Measurements from ENCODE around the gene PIK3C2B.

The PIK3C2B gene

DNA sequence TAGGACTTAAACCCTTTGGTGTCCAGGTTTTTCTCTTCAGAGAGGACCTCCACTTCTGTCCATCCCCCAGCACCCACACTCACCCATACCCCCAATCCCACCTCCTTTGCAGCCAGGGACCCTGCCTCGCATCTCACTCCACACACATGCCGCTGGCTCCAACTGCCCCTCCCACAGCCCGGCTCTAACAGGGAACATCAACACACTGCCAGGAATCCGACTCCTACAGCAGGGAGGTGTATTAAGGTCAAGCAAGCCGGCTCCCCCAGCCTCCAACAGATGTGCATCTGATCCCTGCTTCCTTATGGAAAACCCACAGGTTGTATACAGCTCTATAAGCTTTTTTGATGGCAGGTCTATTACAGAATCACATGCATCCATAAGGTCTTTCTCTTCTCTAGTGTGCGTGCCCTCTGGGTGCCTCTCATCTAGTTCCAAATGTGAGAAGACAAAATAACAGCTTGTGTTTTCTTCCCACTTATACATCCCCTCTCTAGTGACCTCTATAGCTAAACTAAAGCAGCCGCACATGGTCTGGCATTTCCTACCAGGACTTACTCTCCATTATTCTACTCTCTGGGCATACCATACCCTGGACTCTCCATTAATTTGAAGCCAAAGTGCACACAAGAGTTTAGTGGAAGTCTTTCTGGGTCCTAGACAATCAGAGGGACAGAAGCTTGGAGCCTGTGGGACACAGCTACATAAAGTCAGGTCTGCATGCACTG lies 16.3 kb downstream of the PIK3C2B start:
- no peak overlapping the region for H3K4me3 ChIP-seq (replicated peaks; ENCODE audit: low read depth, low read length)
- no peak for TF ChIP-seq CTCF (IDR thresholded peaks at IDR 0.05; ENCODE audit: low read depth, low read length, missing control alignments)
- DNase-seq (ENCODE audit: extremely low read depth, low read depth), result no peak

- H3K4me3 ChIP-seq (replicated peaks; ENCODE audit: low read depth, low read length), result no peak overlapping the region
- no peak for TF ChIP-seq CTCF (IDR thresholded peaks at IDR 0.05; ENCODE audit: low read depth, low read length, missing control alignments)
- no peak for DNase-seq (ENCODE audit: extremely low read depth, low read depth)
These were observed 17.4 kb downstream of the PIK3C2B start for GRCh38 chr1:204477036-204477740.

GRCh38 chr1:204476563-204476962 lies 18.0 kb downstream of the PIK3C2B start:
- no peak overlapping the region for H3K4me3 ChIP-seq (replicated peaks; ENCODE audit: low read depth, low read length)
- TF ChIP-seq CTCF (IDR thresholded peaks at IDR 0.05; ENCODE audit: low read depth, low read length, missing control alignments), result no peak
- DNase-seq (ENCODE audit: extremely low read depth, low read depth), result no peak

DNA sequence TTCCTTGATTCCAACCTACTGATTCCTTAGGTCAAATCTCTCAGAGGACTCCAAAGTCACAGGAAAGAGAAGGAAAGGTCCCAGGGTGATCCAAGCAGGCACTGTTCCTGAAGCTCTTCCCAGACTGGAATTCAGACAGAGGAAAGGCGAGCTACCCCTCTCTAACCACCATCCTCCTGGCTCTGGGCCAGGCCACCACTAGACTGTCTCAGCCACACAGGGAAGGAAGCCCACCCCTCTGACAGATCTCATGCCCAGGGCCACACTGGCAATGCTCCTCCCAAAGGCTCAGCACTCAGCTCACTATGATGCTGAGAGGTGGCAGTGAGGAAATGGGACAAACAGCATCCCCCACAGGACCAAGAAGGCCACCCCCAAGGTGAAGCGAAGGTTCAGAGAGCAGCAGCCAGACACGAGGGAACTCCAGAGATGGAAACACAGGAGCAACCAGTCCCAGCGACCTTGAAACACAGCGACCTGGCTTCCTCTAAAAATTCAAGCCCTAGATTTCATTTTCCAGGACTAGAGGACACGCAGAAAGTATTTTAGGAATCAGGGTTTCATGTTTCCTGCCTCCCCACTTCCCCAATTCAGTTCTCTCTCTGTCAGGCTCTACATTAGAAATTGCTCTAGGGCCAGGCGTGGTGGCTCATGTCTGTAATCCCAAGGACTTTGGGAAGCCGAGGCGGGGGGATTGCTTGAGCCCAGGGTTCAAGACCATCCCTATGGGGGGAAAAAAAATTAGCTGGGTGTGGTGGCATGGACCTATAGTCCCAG lies 18.8 kb downstream of the PIK3C2B start:
- H3K4me3 ChIP-seq (replicated peaks; ENCODE audit: low read depth, low read length), result no peak overlapping the region
- no peak for TF ChIP-seq CTCF (IDR thresholded peaks at IDR 0.05; ENCODE audit: low read depth, low read length, missing control alignments)
- no peak for DNase-seq (ENCODE audit: extremely low read depth, low read depth)

DNA sequence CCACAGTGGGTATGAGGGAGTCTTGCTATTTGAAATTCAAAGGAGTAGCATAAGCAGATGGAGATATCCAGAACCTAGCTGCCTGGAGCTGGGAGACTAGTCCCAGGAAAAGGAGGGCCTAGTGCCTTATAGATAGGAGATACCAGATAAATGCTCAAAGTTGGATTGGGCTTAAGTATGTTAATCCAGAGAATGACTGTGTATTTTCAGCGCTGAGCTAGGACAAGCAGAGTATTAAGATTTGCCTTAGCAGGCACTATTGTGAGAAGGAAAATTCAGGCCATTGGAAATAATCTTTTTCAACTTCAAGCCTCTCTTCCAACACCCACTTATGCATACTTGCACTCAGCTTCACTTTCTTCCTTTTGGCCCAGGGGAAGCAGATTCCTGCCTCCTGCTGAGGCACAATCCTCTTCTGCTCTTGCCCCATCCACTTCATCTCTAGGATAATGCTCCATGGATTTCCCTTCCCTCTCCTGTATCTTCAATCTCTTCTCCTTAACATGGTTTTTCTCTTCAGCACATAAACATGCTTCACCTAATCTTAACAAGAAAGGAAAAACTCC lies 21.1 kb downstream of the PIK3C2B start:
- TF ChIP-seq CTCF (IDR thresholded peaks at IDR 0.05; ENCODE audit: low read depth, low read length, missing control alignments), result no peak
- no peak for DNase-seq (ENCODE audit: extremely low read depth, low read depth)
- no peak overlapping the region for H3K4me3 ChIP-seq (replicated peaks; ENCODE audit: low read depth, low read length)

- no peak overlapping the region for H3K4me3 ChIP-seq (replicated peaks; ENCODE audit: low read depth, low read length)
- TF ChIP-seq CTCF (IDR thresholded peaks at IDR 0.05; ENCODE audit: low read depth, low read length, missing control alignments), result no peak
- DNase-seq (ENCODE audit: extremely low read depth, low read depth), result no peak
These were observed 21.9 kb downstream of the PIK3C2B start for GRCh38 chr1:204472660-204473059.
